HG02840 (cell line): ENCODE results near the gene RAB29.
"Not testable (repeated sequence)": the region's sequence is repeated elsewhere in the genome, so short reads cannot be mapped to it uniquely, and the experiment has no call there.

Source experiments
- ATAC-seq: cut with Tn5 transposase; IDR thresholded peaks from one replicate; pipeline ENCODE4 v1.9.1; 2021; ENCODE audit warnings: mild to moderate bottlenecking, moderate library complexity, moderate number of reproducible peaks; ENCODE audit not compliant: unreplicated experiment, low FRiP score

RAB29 gene

GRCh38 chr1:205733438-205734175 is 41.7 kb downstream of the RAB29 start:
- ATAC-seq: no peak

- ATAC-seq: no peak
These were observed 45.2 kb downstream of the RAB29 start for GRCh38 chr1:205729945-205730610.

- no peak for ATAC-seq
These were observed 48.6 kb downstream of the RAB29 start for GRCh38 chr1:205726619-205727125.

- ATAC-seq: no peak
These were observed 49.8 kb downstream of the RAB29 start for GRCh38 chr1:205725514-205725913.

- ATAC-seq: not testable (repeated sequence)
These were observed 54.5 kb downstream of the RAB29 start for GRCh38 chr1:205720740-205721139.

- ATAC-seq: no peak
These were observed 55.5 kb downstream of the RAB29 start for GRCh38 chr1:205719762-205720161.

GRCh38 chr1:205719015-205719414 is 56.3 kb downstream of the RAB29 start:
- no peak for ATAC-seq
